Activated CD4-positive, alpha-beta T cell treated with anti-CD3 and anti-CD28 coated beads, Interleukin-2, amount 10 ng/mL, durations not matched to agents 24 days and 14 days (primary cell): ENCODE results near the gene TBC1D5. TPM values are rescaled to one million over a fixed set of nuclear protein-coding genes. Genes with fewer than 3 reads are reported as not detected.
"Not testable (repeated sequence)": the region's sequence is repeated elsewhere in the genome, so short reads cannot be mapped to it uniquely, and the experiment has no call there.

Experiments used
- DNase-seq: peaks from one replicate; pipeline ENCODE4 v3.0.0; 2022
- H3K27ac Mint-ChIP-seq: one replicate; pipeline ENCODE4 v1.8.0; 2022; ENCODE audit warnings: mild to moderate bottlenecking, mixed read lengths
- H3K27me3 Mint-ChIP-seq: one replicate; pipeline ENCODE4 v1.8.0; 2022; ENCODE audit warnings: mixed read lengths
- H3K36me3 Mint-ChIP-seq: one replicate; pipeline ENCODE4 v1.8.0; 2022; ENCODE audit warnings: low read depth, mild to moderate bottlenecking, mixed read lengths
- H3K4me1 Mint-ChIP-seq: one replicate; pipeline ENCODE4 v1.8.0; 2021; ENCODE audit warnings: mixed read lengths
- H3K4me3 Mint-ChIP-seq: one replicate; pipeline ENCODE4 v1.8.0; 2022; ENCODE audit warnings: mild to moderate bottlenecking, moderate library complexity, mixed read lengths
- H3K9me3 Mint-ChIP-seq: one replicate; pipeline ENCODE4 v1.8.0; 2021; ENCODE audit warnings: mixed read lengths
- intact Hi-C: fragments of 100-400 bp; cut with micrococcal nuclease; formaldehyde crosslinking; loops from one replicate; pipeline ENCODE4 v1.15.1; 2023
- total RNA-seq: library from RNA; stranded (reverse); gene quantifications from 2 replicates; pipeline ENCODE4 v1.2.3, GENCODE V29; 2022

Gene TBC1D5
- total RNA-seq, 1 donor from 2014 or later: 38.5 TPM

DNA sequence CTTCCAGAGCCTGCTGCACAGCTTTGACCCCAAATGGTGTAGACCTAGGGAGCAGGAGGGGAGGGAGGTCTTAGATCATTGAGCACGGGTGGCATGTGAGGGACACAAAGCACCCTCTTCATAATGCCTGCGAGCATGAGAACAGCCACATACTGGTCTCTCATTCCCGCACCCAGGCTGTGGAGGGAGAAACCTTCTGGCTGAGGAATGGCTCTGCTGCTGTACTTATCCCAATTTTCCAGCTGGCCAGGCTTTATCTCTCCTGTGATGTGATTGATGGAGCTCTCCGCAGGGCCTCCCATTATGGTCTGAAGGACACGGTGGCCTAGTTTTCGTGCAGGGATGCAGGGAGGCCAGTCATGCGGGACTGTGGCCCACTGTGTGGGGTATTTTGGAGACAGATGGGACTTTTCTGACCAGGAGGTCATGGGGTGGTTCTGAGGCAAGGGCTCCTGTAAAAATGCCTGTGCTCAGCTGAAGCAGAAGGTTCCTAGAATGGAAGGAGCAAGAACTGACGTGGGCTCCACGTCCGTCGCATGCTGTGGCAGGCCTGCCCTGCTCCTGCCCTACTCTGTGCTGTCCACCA, 606.2 kb downstream of the TBC1D5 start:
- H3K36me3 Mint-ChIP-seq: peaks cover 1% of the 10 kb centered on the region
- H3K9me3 Mint-ChIP-seq: peaks cover 5% of the 10 kb centered on the region
- intact Hi-C loops: no loop called here
- no peak overlapping the region for H3K27ac Mint-ChIP-seq
- H3K4me1 Mint-ChIP-seq: peaks cover 5% of the 10 kb centered on the region
- H3K4me3 Mint-ChIP-seq: no peak overlapping the region
- peaks cover 3% of the 10 kb centered on the region for H3K27me3 Mint-ChIP-seq
- DNase-seq: no peak

DNA sequence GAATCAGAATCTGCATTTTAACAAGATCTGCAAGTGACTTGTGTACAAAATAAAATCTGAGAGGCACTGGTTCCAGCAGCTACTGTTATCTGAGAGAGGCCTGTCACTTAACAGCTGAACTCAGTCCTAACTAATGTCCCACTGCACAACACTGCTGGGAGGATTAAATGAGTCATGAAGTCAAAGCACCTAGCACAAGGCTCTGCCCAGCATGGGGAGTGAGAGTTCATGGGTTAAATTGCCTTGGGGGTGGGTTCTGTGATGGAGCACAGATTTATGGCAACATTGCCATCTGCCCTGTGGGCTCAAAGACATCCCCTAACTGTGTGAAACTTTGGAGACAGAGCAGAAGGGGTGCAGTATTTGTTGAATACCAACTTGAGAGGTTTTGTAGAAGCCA, 606.7 kb downstream of the TBC1D5 start:
- peaks cover 9% of the 10 kb centered on the region for H3K9me3 Mint-ChIP-seq
- intact Hi-C loops: no loop called here
- no peak overlapping the region for H3K4me3 Mint-ChIP-seq
- H3K27me3 Mint-ChIP-seq: peaks cover 3% of the 10 kb centered on the region
- peaks cover 1% of the 10 kb centered on the region for H3K36me3 Mint-ChIP-seq
- H3K27ac Mint-ChIP-seq: no peak overlapping the region
- peaks cover 4% of the 10 kb centered on the region for H3K4me1 Mint-ChIP-seq
- DNase-seq: no peak

DNA sequence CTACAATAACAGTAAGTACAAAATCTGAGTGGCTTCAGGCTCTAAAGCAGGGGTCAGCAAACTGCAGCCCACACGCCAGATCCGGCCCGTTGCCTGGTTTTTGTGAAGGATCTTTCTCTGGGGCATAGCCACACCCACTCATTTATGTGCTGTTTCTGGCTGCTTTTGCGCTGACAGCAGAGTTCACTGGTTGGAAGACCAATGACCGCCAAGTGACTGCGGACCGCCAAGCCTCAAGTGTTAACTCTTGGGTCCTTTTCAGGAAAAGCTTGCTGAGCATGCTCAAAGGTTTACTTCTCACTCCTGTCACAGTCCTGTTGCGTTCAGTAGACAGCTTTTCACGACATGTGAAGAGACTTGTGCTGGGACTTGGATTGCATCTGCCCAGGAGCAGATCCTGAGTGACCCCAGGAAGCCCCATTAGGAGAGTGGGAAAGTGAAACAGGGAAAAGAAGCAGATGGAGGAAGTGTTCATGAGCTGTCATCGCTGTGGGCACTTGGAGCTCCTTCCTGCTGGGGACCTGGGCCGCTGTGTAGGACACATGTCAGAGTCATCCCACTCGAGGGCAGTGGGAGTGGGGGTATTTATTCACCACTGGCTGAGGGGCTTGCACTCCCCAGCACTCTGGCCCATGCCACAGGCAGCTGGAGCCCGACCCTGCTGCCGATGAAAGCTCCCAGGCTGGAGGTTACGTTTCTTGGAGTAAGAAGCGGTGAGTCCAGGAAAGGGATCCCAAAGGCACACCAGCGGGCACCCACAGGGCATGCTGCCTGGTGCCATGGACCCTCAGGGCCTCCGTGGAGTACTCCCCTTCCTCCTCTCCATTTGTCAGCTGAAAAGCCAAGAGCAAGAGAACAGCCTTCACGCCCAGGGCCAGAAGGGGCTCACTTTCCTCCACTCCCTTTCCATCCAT, 608.5 kb downstream of the TBC1D5 start:
- peaks cover 18% of the 10 kb centered on the region for H3K9me3 Mint-ChIP-seq
- H3K4me1 Mint-ChIP-seq: peaks cover 5% of the 10 kb centered on the region
- H3K27me3 Mint-ChIP-seq: no peaks in the 10 kb centered on the region
- DNase-seq: no peak
- H3K36me3 Mint-ChIP-seq: peaks cover 3% of the 10 kb centered on the region
- intact Hi-C loops: no loop called here
- H3K4me3 Mint-ChIP-seq: no peak overlapping the region
- H3K27ac Mint-ChIP-seq: no peak overlapping the region

DNA sequence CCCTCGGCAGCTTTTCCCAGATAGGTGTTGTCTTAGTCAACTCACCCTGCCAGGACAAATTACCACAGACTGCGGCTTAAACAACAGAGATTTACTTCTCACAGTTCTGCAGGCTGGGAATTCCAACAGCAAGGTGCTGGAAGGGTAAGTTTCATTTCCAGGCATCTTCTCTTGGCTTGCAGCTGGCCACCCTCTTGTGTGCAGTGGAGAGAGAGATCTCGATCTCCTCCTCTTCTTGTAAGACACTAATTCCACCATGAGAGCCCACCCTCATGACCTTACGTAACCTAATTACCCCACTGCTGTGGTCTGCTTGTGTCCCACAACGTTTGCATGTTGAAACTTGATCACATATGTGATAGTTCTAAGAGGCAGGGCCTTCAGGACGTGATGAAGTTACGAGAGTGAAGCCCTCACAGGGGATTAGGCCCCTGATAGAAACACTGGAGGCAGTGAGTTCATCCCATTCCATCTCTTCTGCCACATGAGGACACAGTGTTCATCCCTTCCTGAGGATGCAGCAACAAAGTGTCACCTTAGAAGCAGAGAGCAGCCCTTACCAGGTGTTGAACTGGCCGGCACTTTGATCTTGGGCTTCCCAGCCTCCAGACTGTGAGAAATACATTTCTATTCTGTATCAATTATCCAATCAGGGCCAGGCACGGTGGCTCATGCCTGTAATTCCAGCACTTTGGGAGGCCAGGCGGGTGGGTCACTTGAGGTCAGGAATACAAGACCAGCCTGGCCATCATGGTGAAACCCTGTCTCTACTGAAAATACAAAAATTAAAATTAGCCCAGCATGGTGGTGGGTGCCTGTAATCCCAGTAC, 609.9 kb downstream of the TBC1D5 start:
- no peaks in the 10 kb centered on the region for H3K27me3 Mint-ChIP-seq
- H3K36me3 Mint-ChIP-seq: peaks cover 3% of the 10 kb centered on the region
- peaks cover 25% of the 10 kb centered on the region for H3K9me3 Mint-ChIP-seq
- intact Hi-C loops: no loop called here
- H3K27ac Mint-ChIP-seq: no peak overlapping the region
- peaks cover 5% of the 10 kb centered on the region for H3K4me1 Mint-ChIP-seq
- no peak overlapping the region for H3K4me3 Mint-ChIP-seq
- DNase-seq: no peak

DNA sequence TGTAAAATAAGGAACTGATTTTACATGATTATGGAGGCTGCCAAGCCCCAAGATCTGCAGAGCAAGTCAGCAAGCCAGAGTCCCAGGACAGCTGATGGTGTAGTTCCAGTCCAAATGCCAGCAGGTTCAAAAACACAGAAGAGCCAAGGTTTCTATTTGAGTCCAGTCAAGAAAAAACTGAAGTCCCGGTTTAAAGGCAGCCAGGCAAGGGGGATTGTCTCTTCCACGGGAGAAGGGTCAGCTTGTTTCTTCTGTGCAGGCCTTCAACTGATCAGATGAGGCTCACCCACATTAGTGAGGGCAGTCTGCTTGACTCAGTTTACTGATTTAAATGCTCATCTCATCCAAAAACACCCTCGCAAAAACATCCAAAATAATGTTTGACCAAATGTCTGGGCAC, 611.5 kb downstream of the TBC1D5 start:
- Mint-ChIP-seq H3K9me3 (peaks cover 27% of the 10 kb centered on the region), H3K36me3 (peaks cover 3% of the 10 kb centered on the region), H3K4me1 (peaks cover 5% of the 10 kb centered on the region), H3K27me3 (no peaks in the 10 kb centered on the region), H3K27ac (no peak overlapping the region), H3K4me3 (no peak overlapping the region)
- no peak for DNase-seq
- intact Hi-C loops: no loop called here

DNA sequence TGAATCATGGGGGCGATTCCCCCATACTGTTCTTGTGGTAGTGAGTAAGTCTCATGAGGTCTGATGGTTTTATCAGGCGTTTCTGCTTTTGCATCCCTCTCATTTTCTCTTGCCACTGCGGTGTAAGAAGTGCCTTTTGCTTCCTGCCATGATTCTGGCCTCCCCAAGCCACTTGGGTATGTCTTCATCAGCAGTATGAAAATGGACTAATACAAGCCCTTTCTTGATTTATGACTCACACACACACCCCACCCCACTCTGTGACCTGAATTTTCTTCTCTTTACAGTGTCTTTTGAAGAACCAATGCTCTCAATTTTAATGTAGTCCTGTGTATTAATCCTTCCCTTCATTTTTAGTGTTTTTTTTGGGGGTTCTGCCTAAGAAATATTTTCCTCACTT, 612.9 kb downstream of the TBC1D5 start:
- Mint-ChIP-seq H3K27ac (no peak overlapping the region), H3K36me3 (peaks cover 3% of the 10 kb centered on the region), H3K4me1 (peaks cover 5% of the 10 kb centered on the region), H3K4me3 (no peak overlapping the region), H3K9me3 (peaks cover 23% of the 10 kb centered on the region), H3K27me3 (no peaks in the 10 kb centered on the region)
- DNase-seq: no peak
- intact Hi-C loops: no loop called here

DNA sequence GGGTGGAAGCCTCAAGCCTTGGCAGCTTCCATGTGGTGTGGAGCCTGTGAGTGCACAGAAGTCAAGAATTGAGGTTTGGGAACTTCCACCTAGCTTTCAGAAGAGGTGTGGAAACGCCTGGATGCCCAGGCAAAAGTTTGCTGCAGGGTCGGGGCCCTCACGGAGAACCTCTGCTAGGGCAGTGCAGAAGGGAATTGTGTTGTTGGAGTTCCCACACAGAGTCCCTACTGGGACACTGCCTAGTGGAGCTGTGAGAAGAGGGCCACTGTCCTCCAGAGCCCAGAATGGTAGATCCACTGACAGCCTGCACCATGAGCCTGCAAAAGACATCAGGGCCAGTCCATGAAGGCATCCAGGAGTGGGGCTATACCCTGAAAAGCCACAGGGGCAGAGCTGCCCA, 613.8 kb downstream of the TBC1D5 start:
- H3K4me1 Mint-ChIP-seq, intact Hi-C loops, H3K36me3 Mint-ChIP-seq, H3K27me3 Mint-ChIP-seq, H3K4me3 Mint-ChIP-seq, DNase-seq, H3K27ac Mint-ChIP-seq: not testable (repeated sequence)
- peaks cover 23% of the 10 kb centered on the region for H3K9me3 Mint-ChIP-seq

DNA sequence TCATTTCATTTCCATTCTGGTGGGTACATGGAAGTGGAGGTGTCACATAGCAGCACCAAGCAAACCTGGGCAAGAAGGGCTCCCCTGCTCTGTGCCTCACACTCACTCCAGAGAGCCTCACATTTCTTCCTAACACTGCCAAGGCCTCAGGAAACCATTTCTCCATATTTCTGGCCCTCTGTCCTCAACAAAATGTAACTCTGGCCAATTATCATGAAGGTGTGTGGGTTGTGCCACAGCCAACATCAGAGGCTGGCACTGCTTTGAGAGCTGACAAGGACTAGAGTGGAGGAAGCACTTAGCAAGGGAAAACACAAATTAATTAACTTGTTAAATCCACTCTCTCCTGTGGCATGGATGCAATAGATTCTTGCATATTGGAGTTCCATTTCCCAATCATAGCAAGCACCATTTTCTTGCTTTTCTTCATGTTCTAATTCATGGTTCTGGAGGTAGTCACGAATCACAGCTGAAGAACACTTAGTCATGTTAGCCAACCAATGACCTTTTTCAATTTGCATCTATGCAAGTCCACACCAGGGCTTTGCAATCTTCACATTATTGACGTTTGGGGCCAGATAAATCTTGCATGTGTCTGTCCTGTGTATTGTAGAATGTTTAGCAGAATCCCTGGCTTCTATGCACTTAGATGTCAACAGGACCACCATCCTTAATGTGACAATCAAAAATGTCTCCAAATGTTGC, 616.5 kb downstream of the TBC1D5 start:
- peaks cover 5% of the 10 kb centered on the region for H3K36me3 Mint-ChIP-seq
- no peak overlapping the region for H3K27ac Mint-ChIP-seq
- H3K27me3 Mint-ChIP-seq: peaks cover 3% of the 10 kb centered on the region
- no peak overlapping the region for H3K4me3 Mint-ChIP-seq
- peak; percentile 37 for DNase-seq
- peaks cover 27% of the 10 kb centered on the region for H3K9me3 Mint-ChIP-seq
- intact Hi-C loops: no loop called here
- peaks cover 5% of the 10 kb centered on the region for H3K4me1 Mint-ChIP-seq

DNA sequence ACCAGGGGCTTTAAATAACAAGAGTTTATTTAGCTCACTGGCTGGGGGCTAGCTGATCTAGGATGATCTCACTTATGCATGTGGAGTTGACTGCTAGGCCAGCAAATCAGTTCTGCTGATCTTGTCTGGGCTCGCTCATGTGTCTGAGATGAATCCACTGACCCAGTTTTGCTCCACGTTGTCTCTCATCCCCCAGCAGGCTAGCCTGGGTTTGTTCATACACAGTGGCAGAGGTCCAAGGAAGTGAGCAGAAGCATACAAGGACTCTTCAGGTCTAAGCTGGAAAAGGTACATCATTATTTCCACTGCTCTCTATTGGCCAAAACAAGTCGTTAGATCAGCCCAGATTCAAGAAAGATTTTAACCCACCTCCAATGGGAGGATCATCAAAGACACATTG, 619.7 kb downstream of the TBC1D5 start:
- H3K36me3 Mint-ChIP-seq: peaks cover 3% of the 10 kb centered on the region
- H3K4me1 Mint-ChIP-seq: peaks cover 3% of the 10 kb centered on the region
- peaks cover 16% of the 10 kb centered on the region for H3K9me3 Mint-ChIP-seq
- H3K27me3 Mint-ChIP-seq: peaks cover 3% of the 10 kb centered on the region
- no peak for DNase-seq
- no peak overlapping the region for H3K4me3 Mint-ChIP-seq
- H3K27ac Mint-ChIP-seq: no peak overlapping the region
- intact Hi-C loops: no loop called here

DNA sequence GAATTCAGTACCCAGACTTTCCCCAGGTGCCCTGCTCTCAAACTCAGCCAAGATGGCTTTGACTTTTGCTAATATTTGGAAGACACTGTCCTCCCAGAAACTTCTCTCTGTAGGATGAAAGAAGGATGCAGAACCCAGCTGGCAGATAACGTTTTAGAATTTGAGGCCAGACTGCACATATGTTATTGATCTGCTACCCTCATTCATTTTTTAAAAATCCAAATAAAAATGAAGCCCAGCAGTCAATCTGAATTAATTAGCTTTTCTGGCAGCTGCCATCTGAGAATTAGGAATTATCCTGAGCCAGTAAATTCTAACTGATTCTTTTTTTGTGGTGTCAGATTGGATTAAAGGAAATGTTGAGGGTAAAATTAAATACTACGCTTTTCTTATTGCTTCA, 621.1 kb downstream of the TBC1D5 start:
- Mint-ChIP-seq H3K36me3 (peaks cover 3% of the 10 kb centered on the region), H3K4me1 (peaks cover 3% of the 10 kb centered on the region), H3K4me3 (no peak overlapping the region), H3K27me3 (peaks cover 3% of the 10 kb centered on the region), H3K27ac (no peak overlapping the region), H3K9me3 (peaks cover 14% of the 10 kb centered on the region)
- DNase-seq: no peak
- intact Hi-C loops: no loop called here

DNA sequence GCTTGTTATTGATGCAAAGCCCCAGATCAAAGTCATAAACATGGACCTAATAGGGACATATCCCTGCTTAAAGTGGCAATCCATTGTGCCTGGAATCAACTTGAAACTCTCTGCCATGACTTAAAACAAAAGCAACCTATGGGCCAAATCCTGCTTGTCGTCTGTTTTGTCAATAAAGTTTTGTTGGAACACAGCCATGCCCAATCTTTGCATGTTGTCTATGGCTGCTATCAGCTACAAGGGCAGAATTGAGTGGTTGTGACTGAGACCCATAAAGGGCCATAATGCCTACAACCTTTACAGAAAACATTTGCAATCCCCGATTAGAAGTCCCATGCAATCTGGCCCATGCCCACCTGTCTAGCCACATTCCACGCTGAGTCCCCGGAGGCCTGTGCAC, 622.3 kb downstream of the TBC1D5 start:
- peaks cover 3% of the 10 kb centered on the region for H3K27me3 Mint-ChIP-seq
- peaks cover 14% of the 10 kb centered on the region for H3K9me3 Mint-ChIP-seq
- no peak for DNase-seq
- no peak overlapping the region for H3K27ac Mint-ChIP-seq
- intact Hi-C loops: no loop called here
- peaks cover 3% of the 10 kb centered on the region for H3K36me3 Mint-ChIP-seq
- no peak overlapping the region for H3K4me3 Mint-ChIP-seq
- H3K4me1 Mint-ChIP-seq: peaks cover 3% of the 10 kb centered on the region

DNA sequence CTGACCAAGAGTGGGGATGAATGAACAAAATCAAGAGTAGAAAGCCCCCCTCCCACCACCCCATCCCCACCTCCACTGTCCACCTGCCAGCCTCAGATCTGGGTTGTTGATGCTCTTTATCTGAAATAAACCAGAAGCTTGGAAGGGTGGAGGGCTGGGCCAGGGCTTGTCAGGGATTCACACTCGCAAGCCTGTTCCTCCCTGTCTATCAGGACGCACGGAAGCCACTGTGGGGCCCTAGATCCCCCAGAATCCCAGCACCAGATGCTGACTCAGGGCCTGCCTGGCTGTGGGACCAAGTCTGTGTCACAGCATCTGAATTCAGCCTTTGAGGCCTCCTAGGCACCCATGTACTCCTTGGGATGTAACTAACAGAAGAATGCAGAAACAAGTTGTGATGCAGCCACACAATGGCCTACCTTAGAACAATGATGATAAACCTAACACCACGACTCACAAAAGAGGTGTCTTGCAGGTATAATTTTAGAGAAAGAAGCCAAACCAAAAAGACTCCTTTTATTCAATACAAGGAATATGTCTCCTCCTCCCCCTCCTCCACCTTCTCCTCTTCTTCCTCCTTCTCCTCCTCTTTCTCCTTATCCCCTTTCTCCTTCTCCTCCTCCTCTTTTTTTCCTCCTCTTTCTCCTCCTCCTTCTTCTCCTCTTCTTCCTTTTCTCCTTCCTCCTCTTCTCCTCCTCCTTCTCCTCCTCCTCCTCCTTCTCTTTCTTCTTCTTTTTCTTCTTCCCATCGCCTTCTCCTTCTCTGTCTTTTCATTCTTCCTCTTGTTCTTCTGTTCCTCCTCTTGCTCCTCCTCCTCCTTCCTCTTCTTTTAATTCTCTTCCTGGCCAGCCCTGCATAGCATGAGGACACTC, 623.0 kb downstream of the TBC1D5 start:
- peaks cover 3% of the 10 kb centered on the region for H3K4me1 Mint-ChIP-seq
- no peak overlapping the region for H3K4me3 Mint-ChIP-seq
- H3K27ac Mint-ChIP-seq: no peak overlapping the region
- intact Hi-C loops: no loop called here
- DNase-seq: peak; percentile 51
- H3K36me3 Mint-ChIP-seq: peaks cover 3% of the 10 kb centered on the region
- peaks cover 3% of the 10 kb centered on the region for H3K27me3 Mint-ChIP-seq
- H3K9me3 Mint-ChIP-seq: peaks cover 14% of the 10 kb centered on the region

DNA sequence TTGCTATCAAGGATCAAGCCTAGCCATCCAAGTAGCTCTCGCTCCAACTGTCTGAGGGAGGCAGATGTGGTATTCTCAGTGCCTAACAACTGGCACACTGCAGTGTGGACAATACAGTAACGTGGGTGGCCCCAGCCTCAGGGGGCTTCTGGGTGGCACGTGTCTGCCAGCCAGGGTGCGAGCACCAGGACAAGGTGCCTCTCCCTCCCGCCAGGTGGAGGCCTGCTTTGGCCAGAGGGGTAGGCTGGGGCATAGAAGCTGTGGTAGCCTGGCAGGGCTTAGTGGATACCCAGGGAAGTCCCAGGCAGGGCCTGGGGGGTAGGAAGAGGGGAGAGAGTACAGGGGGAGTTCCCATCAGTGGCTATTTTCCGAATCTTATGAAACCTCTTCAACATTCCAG, 623.7 kb downstream of the TBC1D5 start:
- intact Hi-C loops: no loop called here
- no peak overlapping the region for H3K27ac Mint-ChIP-seq
- peaks cover 3% of the 10 kb centered on the region for H3K4me1 Mint-ChIP-seq
- peak; percentile 41 for DNase-seq
- H3K27me3 Mint-ChIP-seq: peaks cover 3% of the 10 kb centered on the region
- H3K36me3 Mint-ChIP-seq: peaks cover 3% of the 10 kb centered on the region
- H3K4me3 Mint-ChIP-seq: no peak overlapping the region
- peaks cover 15% of the 10 kb centered on the region for H3K9me3 Mint-ChIP-seq
